ENCODE measurements around the gene TRPV2.

The TRPV2 gene

GRCh38 chr17:16473044-16474011 lies 58.0 kb downstream of the TRPV2 start:
- DNase-seq (ENCODE audit: low read depth in 1 of 2, low spot score in 1 of 2) = no peak

- no peak for DNase-seq (ENCODE audit: low read depth in 1 of 2, low spot score in 1 of 2)
Measured at GRCh38 chr17:16474012-16474725, 58.8 kb downstream of the TRPV2 start.

GRCh38 chr17:16475179-16475704 lies 59.9 kb downstream of the TRPV2 start:
- no peak for DNase-seq (ENCODE audit: low read depth in 1 of 2, low spot score in 1 of 2)

- no peak for DNase-seq (ENCODE audit: low read depth in 1 of 2, low spot score in 1 of 2)
Measured at GRCh38 chr17:16477255-16477654, 61.9 kb downstream of the TRPV2 start.

DNA sequence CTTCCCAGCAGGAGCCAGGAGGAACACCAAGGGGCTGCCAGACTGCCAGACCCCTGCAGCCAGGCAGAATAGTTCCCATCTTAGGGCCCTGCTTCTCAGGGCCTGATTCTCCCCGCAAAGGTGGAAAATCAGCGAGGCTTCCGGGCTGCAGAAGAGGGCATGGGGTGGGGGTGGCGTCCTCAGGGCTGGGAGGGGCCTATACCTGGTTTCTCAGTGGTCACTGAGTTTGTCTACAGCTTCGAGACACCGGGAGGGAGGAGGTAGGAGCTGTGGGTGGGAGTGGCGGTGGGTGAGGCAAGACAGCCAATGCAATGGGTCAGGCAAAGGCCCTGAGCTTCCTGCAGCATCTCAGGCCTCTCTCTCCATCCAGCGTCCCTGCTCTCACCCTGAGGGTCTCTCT lies 62.3 kb downstream of the TRPV2 start:
- DNase-seq (ENCODE audit: low read depth in 1 of 2, low spot score in 1 of 2) = no peak

GRCh38 chr17:16478649-16479048 lies 63.3 kb downstream of the TRPV2 start:
- DNase-seq (ENCODE audit: low read depth in 1 of 2, low spot score in 1 of 2) = no peak

DNA sequence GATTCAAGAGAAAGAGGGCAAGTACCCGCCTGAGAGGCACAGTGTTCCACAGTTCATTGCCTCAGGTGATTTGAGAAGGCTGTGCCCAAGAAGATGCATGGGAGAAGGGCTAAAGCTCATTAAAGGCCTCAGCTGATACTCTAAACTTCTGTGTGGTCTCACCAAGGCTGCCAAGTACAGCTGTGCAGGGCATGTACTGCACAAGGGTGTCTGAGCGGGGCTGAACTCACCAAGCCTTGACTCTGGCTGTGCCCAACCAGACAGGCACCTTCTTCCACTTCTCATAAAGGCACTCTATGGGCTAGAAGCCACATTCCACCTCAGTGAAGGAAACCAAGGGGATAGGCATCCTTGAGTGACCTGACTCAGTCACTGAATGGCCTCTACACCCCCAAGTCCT lies 63.9 kb downstream of the TRPV2 start:
- no peak for DNase-seq (ENCODE audit: low read depth in 1 of 2, low spot score in 1 of 2)

GRCh38 chr17:16480995-16481394 lies 65.6 kb downstream of the TRPV2 start:
- DNase-seq (ENCODE audit: low read depth in 1 of 2, low spot score in 1 of 2) = no peak

DNA sequence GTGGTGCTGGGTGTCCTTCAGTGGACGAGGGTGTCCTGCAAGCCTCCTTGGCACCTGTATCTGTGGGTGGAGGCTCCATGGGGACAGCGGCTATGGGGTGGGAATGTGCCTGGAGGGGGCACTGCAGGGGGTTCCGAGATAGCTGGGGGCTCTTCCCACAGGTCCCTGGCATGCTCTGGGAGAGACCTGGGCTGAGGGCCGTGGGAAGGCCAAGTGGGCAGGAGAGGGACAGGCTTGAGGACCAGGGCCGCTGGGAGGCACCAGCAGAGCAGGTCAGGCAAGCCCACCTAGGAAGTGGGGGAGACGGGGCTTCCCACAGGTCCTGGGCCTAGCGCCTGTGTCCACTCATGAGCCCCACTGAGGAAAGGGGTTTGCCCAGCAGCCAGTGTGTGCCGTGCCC lies 66.9 kb downstream of the TRPV2 start:
- DNase-seq (ENCODE audit: low read depth in 1 of 2, low spot score in 1 of 2) = no peak

DNA sequence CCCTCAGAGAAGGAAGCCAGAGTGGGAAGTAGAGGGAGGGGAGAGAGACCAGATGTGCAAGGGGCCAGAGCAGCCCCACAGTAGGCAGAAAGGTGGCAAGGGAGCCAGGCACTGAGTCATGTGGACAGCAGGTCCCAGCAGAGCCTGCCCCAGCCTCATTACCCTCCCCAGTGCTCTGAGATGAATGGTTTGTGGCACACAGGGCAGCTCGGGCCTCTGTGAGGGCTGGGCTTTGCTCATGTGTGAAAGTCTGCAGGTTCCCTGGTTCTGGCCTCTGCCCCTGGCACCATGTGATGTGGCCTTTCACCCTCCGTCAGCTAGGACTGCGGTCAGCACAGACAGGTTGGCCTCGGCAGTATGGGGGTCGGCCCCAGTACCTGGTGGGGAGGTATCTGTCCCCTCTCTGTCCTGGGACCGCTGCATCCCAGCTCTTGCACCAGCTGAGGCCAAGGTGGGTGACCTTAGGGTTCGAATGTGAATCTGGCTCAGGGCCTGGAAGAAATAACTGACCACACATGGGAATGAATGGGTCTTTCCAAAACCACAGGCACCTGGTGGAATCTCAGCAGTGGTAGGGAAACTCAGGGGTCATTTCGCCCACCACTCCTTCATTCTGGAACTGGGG lies 67.8 kb downstream of the TRPV2 start:
- DNase-seq (ENCODE audit: low read depth in 1 of 2, low spot score in 1 of 2) = no peak

GRCh38 chr17:16484445-16485175 lies 69.2 kb downstream of the TRPV2 start:
- no peak for DNase-seq (ENCODE audit: low read depth in 1 of 2, low spot score in 1 of 2)

Data from activated CD4-positive, alpha-beta T cell treated with anti-CD3 and anti-CD28 coated beads, Interleukin-2, amount 50 U/mL, for 24 hours (primary cell).